K562 (cell line): ENCODE data around the gene GLB1L. TPM values are rescaled to one million over a fixed set of nuclear protein-coding genes. Genes with fewer than 3 reads are reported as not detected.

Source experiments
- CBFA2T2 ChIP-seq: fragments of 450-650 bp; conservative IDR thresholded peaks from 2 replicates; pipeline ENCODE4 v1.6.1; 2017; ENCODE audit warnings: mild to moderate bottlenecking
- CREBBP ChIP-seq: IDR thresholded peaks from one replicate; pipeline ENCODE4 v1.6.1; 2012; ENCODE audit warnings: low read depth, mild to moderate bottlenecking, control low read depth, inconsistent platforms, low read length
- FUS ChIP-seq: fragments of 200-400 bp; formaldehyde crosslinking; optimal IDR thresholded peaks from 2 replicates; pipeline ENCODE3; 2017; ENCODE audit warnings: low read depth, low read length
- PRDM10 ChIP-seq: fragments of 450-650 bp; IDR thresholded peaks from 2 replicates; pipeline ENCODE4 v1.6.1; 2018; ENCODE audit not compliant: partially characterized antibody
- PTTG1 ChIP-seq: fragments of 450-650 bp; IDR thresholded peaks from 2 replicates; pipeline ENCODE4 v1.6.1; 2016; ENCODE audit warnings: low read depth, mild to moderate bottlenecking, missing genetic modification characterization, missing compliant biosample characterization
- RREB1 ChIP-seq: fragments of 250-450 bp; sonication (Bioruptor Pico); IDR thresholded peaks from 2 replicates; pipeline ENCODE4 v1.4.0; 2020
- SMARCA5 ChIP-seq: fragments of 450-650 bp; IDR thresholded peaks from 2 replicates; pipeline ENCODE4 v1.6.1; 2016
- THAP7 ChIP-seq: fragments of 250-450 bp; sonication (Bioruptor Pico); IDR thresholded peaks from 2 replicates; pipeline ENCODE4 v1.5.0; 2021
- USF1 ChIP-seq: sonication (generic); formaldehyde crosslinking; IDR thresholded peaks from 2 replicates; pipeline ENCODE4 v1.9.0; 2022; ENCODE audit warnings: mild to moderate bottlenecking, missing genetic modification reagents
- ZBTB8A ChIP-seq: fragments of 450-650 bp; IDR thresholded peaks from 2 replicates; pipeline ENCODE4 v1.6.1; 2018; ENCODE audit warnings: mild to moderate bottlenecking, moderate library complexity; ENCODE audit not compliant: partially characterized antibody
- ZC3H11A ChIP-seq: IDR thresholded peaks from 2 replicates; pipeline ENCODE4 v1.6.1; 2012; ENCODE audit warnings: low read depth, low read length, improper control_type of control experiment
- ZNF408 ChIP-seq: fragments of 250-450 bp; sonication (Bioruptor Pico); IDR thresholded peaks from 2 replicates; pipeline ENCODE4 v1.4.0; 2020; ENCODE audit warnings: low read depth, mild to moderate bottlenecking, moderate library complexity
- ZNF511 ChIP-seq: sonication (generic); formaldehyde crosslinking; IDR thresholded peaks from 2 replicates; pipeline ENCODE4 v1.8.0; 2022; ENCODE audit warnings: mild to moderate bottlenecking, missing genetic modification reagents
- ZNF764 ChIP-seq: fragments of 250-450 bp; sonication (Bioruptor Pico); IDR thresholded peaks from 2 replicates; pipeline ENCODE4 v1.4.0; 2020; ENCODE audit warnings: low read depth, mild to moderate bottlenecking, moderate library complexity
- polyA plus RNA-seq, 8 experiments: library from polyadenylated mRNA; depleted of rRNA in 4 of 8; stranded (reverse) in 5 of 8; unstranded in 3 of 8; fragments of >200 nt; fragmentation: Nextera tagmentation in 2 of 8; fragmentation: Illumina TruSeq in 1 of 8; extraction: Ambion mirVana in 2 of 8; extraction: Trizol in 1 of 8; gene quantifications; 2 replicates each; pipeline versions ENCODE4 v1.2.1 to v1.2.3, GENCODE V29; 2011 to 2014; ENCODE audit warnings: inconsistent platforms in 1 of 8, missing spikeins in 1 of 8
- total RNA-seq, 7 experiments: library from RNA; depleted of rRNA in 6 of 7; stranded (reverse); fragments of >200 nt in 6 of 7; fragmentation: Illumina TruSeq in 2 of 7; extraction: Trizol in 2 of 7; gene quantifications; 2 replicates each; pipeline versions ENCODE4 v1.2.1 to v1.2.3, GENCODE V29; 2011 to 2021; ENCODE audit warnings: low replicate concordance in 1 of 7

GLB1L gene
- total and polyA plus RNA-seq, 9 of the 15 experiments (the other 6 are each of a cell fraction or from before 2014, with no cell fraction given) = 0.42 to 2.9 (median 2.5) TPM

- TF ChIP-seq USF1 (CRISPR knock-in tag) = no peak
- peak; percentile 50 for TF ChIP-seq PRDM10
- no peak for TF ChIP-seq ZNF408 (CRISPR knock-in tag)
- no peak for TF ChIP-seq CREBBP
- no peak for TF ChIP-seq ZNF764 (CRISPR knock-in tag)
- no peak for TF ChIP-seq ZBTB8A
- peak; percentile 78 for TF ChIP-seq RREB1 (CRISPR knock-in tag)
- TF ChIP-seq ZC3H11A = no peak
- no peak for TF ChIP-seq FUS
- no peak for TF ChIP-seq PTTG1 (tag)
- no peak; the same call in 1 of the 2 replicates for TF ChIP-seq SMARCA5
- TF ChIP-seq THAP7 (CRISPR knock-in tag) = no peak
- TF ChIP-seq ZNF511 (CRISPR knock-in tag) = peak; percentile 62; the same call in 1 of the 2 replicates
- TF ChIP-seq CBFA2T2 = no peak
Measured at GRCh38 chr2:219245148-219245898, at the start of gene GLB1L, which contains the start of gene STK16 (continued).
